ENCODE data around the gene TMEM184B.

GRCh38 chr22:38257650-38258250 is 15.1 kb downstream of the TMEM184B start:
- TF ChIP-seq CREB5 (CRISPR knock-in tag; IDR thresholded peaks at IDR 0.05; ENCODE audit: low read depth) (no peak), TSHZ2 (CRISPR knock-in tag; IDR thresholded peaks at IDR 0.05) (no peak), ZNF565 (CRISPR knock-in tag; conservative IDR thresholded peaks at IDR 0.05; ENCODE audit: low read depth) (no peak)
